Transverse colon (tissue), 4 donors: ENCODE results near the gene SLC16A13. TPM values are rescaled to one million over a fixed set of nuclear protein-coding genes. Genes with fewer than 3 reads are reported as not detected.

ENCODE experiments used
- DNase-seq: peaks from one replicate; pipeline ENCODE4 v3.0.0-alpha.2; 2019
- H3K27ac ChIP-seq, 4 donors: fragments of 200-600 bp; sonication (generic); 2 replicates each; pipeline ENCODE4 v1.5.1; 2016 to 2018; ENCODE audit warnings: inconsistent platforms in 4 of 4
- H3K27me3 ChIP-seq: fragments of 200-600 bp; sonication (generic); 2 replicates; pipeline ENCODE4 v1.5.1; 2017; ENCODE audit warnings: inconsistent platforms
- H3K36me3 ChIP-seq, 4 donors: fragments of 200-600 bp; sonication (generic); 2 replicates each; pipeline ENCODE4 v1.5.1; 2017 to 2019; ENCODE audit warnings: inconsistent platforms in 4 of 4
- H3K4me1 ChIP-seq, 4 donors: fragments of 200-600 bp; sonication (generic); 2 replicates each; pipeline ENCODE4 v1.5.1; 2017 to 2020; ENCODE audit warnings: inconsistent platforms in 4 of 4
- H3K4me3 ChIP-seq, 4 donors: fragments of 200-600 bp; sonication (generic); 1 replicate in 1 of 4; 2 replicates in 3 of 4; pipeline versions ENCODE4 v1.5.1 to v1.6.1; 2017 to 2019; ENCODE audit warnings: inconsistent platforms in 4 of 4
- H3K9me3 ChIP-seq, 2 donors: fragments of 200-600 bp; sonication (generic); 2 replicates each; pipeline ENCODE4 v1.5.1; 2017 to 2019; ENCODE audit warnings: inconsistent platforms in 2 of 2
- EP300 ChIP-seq: sonication (generic); formaldehyde crosslinking; IDR thresholded peaks from one replicate; pipeline ENCODE4 v1.6.1; 2017; ENCODE audit warnings: antibody characterized with exemption, low read depth
- POLR2A ChIP-seq: fragments of 450-650 bp; IDR thresholded peaks from one replicate; pipeline ENCODE4 v1.6.1; 2016; ENCODE audit warnings: antibody characterized with exemption, mild to moderate bottlenecking, moderate library complexity
- POLR2AphosphoS5 ChIP-seq, 3 donors: sonication (generic); formaldehyde crosslinking; IDR thresholded peaks; one replicate each; pipeline ENCODE4 v1.6.1; 2016; ENCODE audit warnings: antibody characterized with exemption in 3 of 3
- WGBS, 2 donors: methylation state at CpG; one replicate each; pipeline ENCODE4 v1.1.5; 2018; ENCODE audit warnings: low coverage in 1 of 2; 5-methylcytosine and 5-hydroxymethylcytosine counted together
- in situ Hi-C, 4 donors: fragments of 200-750 bp; cut with MboI; loops; one replicate each; pipeline versions ENCODE4 v1.15.0 to v1.15.1; 2017; ENCODE audit warnings: low sequenced_read_pairs in 3 of 4, low pct_ligation_motif_present in 1 of 4, low pct_unique_long_range_greater_than_20kb in 1 of 4
- intact Hi-C: fragments of 100-400 bp; cut with DNase I; formaldehyde crosslinking; loops from one replicate; pipeline ENCODE4 v1.15.1; 2023; ENCODE audit warnings: low total_unique reads
- total RNA-seq, 4 donors: library from RNA; depleted of rRNA; stranded (reverse); fragments of >200 nt; gene quantifications; one replicate each; pipeline ENCODE4 v1.1.0, GENCODE V29; 2016
- TF ChIP-seq, protein P1 (sequence below), 5 experiments: fragments of 200-600 bp in 3 of 5; fragments of 450-650 bp in 2 of 5; sonication (generic) in 3 of 5; IDR thresholded peaks; 1 replicate in 2 of 5; 2 replicates in 3 of 5; pipeline ENCODE4 v1.5.1; 2016 to 2017; ENCODE audit warnings: antibody characterized with exemption in 5 of 5, inconsistent platforms in 3 of 5, mild to moderate bottlenecking in 2 of 5, moderate library complexity in 1 of 5

Gene SLC16A13
- total RNA-seq, 4 donors from 2014 or later, result 2.4 to 8.6 (median 3.5) TPM; not detected in 1

DNA sequence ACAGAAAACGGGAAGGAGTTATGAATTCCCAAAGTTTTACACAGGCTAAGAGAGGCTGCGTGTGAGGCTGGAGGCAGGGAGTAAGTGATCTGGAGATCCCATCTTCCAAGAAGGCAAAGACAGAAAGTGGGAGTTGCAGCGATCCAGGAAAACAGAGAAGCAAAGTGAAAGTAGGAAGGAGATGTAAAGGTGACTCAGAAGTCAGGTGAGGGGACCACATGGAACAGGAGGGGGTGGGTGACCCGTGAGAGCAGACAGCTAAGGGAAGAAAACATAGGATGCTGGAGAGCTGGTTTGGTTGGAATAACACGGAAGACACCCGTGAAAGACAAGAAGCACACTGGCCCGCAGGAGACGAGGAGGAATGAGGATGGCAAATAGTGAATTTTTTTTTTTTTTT, 38.6 kb upstream of the SLC16A13 start:
- in situ Hi-C loops (no loop called here), intact Hi-C loops (no loop called here)
- Histone ChIP-seq H3K4me1 (peaks cover 0 to 11% (median 8%) of the 10 kb centered on the region in 4 donors), H3K27ac (no peak overlapping the region), H3K36me3 (peaks cover 0 to 18% (median 6%) of the 10 kb centered on the region in 4 donors), H3K4me3 (no peak overlapping the region), H3K27me3 (no peaks in the 10 kb centered on the region), H3K9me3 (no peaks in the 10 kb centered on the region)
- TF ChIP-seq POLR2A, result no peak
- TF ChIP-seq, protein P1, sequence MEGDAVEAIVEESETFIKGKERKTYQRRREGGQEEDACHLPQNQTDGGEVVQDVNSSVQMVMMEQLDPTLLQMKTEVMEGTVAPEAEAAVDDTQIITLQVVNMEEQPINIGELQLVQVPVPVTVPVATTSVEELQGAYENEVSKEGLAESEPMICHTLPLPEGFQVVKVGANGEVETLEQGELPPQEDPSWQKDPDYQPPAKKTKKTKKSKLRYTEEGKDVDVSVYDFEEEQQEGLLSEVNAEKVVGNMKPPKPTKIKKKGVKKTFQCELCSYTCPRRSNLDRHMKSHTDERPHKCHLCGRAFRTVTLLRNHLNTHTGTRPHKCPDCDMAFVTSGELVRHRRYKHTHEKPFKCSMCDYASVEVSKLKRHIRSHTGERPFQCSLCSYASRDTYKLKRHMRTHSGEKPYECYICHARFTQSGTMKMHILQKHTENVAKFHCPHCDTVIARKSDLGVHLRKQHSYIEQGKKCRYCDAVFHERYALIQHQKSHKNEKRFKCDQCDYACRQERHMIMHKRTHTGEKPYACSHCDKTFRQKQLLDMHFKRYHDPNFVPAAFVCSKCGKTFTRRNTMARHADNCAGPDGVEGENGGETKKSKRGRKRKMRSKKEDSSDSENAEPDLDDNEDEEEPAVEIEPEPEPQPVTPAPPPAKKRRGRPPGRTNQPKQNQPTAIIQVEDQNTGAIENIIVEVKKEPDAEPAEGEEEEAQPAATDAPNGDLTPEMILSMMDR (IDR thresholded peaks at IDR 0.05), result no peak
- TF ChIP-seq POLR2AphosphoS5 (IDR thresholded peaks at IDR 0.05), result no peak
- no peak for TF ChIP-seq EP300
- no peak for DNase-seq
- WGBS, 2 donors, result 90 to 93% methylated on average over 8 of the region's 8 CpGs

DNA sequence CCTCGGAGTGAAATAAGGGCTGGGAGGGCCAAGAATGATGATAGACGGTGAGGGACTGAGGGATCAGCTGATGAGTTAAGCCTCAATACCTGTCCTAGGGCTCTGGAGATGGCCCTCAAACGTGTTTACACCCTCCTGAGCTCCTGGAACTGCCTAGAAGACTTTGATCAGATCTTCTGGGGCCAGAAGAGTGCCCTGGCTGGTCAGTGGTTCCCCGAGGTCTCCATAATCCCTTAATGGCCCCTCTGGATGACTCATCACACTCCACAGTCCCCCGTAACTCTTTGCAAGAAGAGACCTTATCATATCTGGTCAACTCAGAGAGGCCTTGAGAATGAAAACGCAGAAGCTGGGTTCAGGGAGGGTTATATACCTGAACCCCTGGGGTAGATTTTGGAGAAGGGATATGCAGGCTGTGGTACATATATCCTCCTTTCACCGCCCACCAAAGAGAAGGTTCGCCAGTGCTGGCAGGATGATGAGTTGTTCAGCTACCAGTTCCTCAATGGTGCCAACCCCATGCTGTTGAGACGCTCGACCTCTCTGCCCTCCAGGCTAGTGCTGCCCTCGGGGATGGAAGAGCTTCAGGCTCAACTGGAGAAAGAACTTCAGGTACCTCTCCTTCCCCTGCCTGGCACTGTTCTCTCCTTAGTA, 36.8 kb upstream of the SLC16A13 start:
- peaks cover 0 to 11% (median 8%) of the 10 kb centered on the region in 4 donors for H3K4me1 ChIP-seq
- H3K4me3 ChIP-seq, result no peak overlapping the region
- DNase-seq, result no peak
- WGBS, 2 donors, result 81 to 92% methylated on average over 3 to 11 of the region's 11 CpGs
- in situ Hi-C loops (no loop called here), intact Hi-C loops (no loop called here)
- H3K36me3 ChIP-seq, result peaks cover 0 to 31% (median 9%) of the 10 kb centered on the region in 4 donors
- TF ChIP-seq POLR2A (no peak), EP300 (no peak), POLR2AphosphoS5 (IDR thresholded peaks at IDR 0.05) (no peak)
- TF ChIP-seq, protein P1 (IDR thresholded peaks at IDR 0.05), result no peak
- no peak overlapping the region for H3K27ac ChIP-seq
- H3K27me3 ChIP-seq, result no peaks in the 10 kb centered on the region
- no peaks in the 10 kb centered on the region for H3K9me3 ChIP-seq

DNA sequence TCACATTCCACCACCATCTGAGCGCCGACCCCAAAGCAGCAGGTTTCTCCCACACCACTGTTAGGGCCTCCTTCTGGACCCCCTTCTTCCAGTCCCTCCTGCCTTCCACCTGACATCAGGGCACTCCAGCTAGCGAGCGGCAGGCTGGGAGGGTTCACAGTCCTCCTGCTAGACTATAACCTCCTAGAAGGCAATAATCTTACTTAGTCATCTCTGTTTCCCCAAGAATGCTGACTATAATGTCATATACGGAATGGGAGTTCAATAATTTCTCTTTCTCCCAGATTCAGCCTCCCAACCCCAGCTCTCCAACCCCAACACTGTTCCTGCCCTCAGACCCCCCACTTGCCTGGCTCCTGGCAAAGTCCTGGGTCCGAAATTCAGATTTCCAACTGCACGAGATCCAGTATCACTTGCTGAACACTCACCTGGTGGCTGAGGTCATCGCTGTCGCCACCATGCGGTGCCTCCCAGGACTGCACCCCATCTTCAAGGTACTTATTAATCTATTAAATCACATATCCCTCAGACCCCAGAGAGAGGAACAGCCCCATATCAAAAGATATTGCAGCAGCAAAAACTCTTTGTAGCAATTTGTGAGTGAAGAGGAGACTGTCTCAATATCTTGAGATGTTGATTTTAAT, 34.4 kb upstream of the SLC16A13 start:
- H3K4me1 ChIP-seq, result peaks cover 0 to 1% (median under 1%) of the 10 kb centered on the region in 4 donors

More for the DNA sequence above, 34.4 kb upstream of the SLC16A13 start:
- intact Hi-C loops (loop anchor here (10.0 kb wide), 1 partner anchor 157 kb away; no protein-coding TSS in a partner anchor), in situ Hi-C loops (loop anchor here in 3 of 4 donors (5.0 to 25.0 kb wide), 4 partner anchors 89 to 364 kb away; partner anchors contain the start of genes C17orf100 (in 1 of the 3), KIAA0753 (in 1 of the 3), MED31 (in 1 of the 3) and TXNDC17 (in 1 of the 3))
- Histone ChIP-seq H3K36me3 (peaks cover 0 to 31% (median 9%) of the 10 kb centered on the region in 4 donors), H3K27ac (no peak overlapping the region), H3K4me3 (no peak overlapping the region), H3K9me3 (no peaks in the 10 kb centered on the region), H3K27me3 (no peaks in the 10 kb centered on the region)
- 78 to 86% methylated on average over 6 to 10 of the region's 10 CpGs for WGBS, 2 donors
- DNase-seq, result no peak
- TF ChIP-seq POLR2A (no peak), POLR2AphosphoS5 (IDR thresholded peaks at IDR 0.05) (no peak)
- TF ChIP-seq, protein P1 (IDR thresholded peaks at IDR 0.05), result peak in 4 of 5 experiments; percentile 21 to 27 (median 24)
